ENCODE measurements around the gene RNF41. TPM values are rescaled to one million over a fixed set of nuclear protein-coding genes. Genes with fewer than 3 reads are reported as not detected.
A peak's percentile ranks its signal among the peaks of the same experiment; 100 is the strongest.

Gene RNF41
- total RNA-seq, 1 experiment from 2014 or later, result 57.4 TPM

DNA sequence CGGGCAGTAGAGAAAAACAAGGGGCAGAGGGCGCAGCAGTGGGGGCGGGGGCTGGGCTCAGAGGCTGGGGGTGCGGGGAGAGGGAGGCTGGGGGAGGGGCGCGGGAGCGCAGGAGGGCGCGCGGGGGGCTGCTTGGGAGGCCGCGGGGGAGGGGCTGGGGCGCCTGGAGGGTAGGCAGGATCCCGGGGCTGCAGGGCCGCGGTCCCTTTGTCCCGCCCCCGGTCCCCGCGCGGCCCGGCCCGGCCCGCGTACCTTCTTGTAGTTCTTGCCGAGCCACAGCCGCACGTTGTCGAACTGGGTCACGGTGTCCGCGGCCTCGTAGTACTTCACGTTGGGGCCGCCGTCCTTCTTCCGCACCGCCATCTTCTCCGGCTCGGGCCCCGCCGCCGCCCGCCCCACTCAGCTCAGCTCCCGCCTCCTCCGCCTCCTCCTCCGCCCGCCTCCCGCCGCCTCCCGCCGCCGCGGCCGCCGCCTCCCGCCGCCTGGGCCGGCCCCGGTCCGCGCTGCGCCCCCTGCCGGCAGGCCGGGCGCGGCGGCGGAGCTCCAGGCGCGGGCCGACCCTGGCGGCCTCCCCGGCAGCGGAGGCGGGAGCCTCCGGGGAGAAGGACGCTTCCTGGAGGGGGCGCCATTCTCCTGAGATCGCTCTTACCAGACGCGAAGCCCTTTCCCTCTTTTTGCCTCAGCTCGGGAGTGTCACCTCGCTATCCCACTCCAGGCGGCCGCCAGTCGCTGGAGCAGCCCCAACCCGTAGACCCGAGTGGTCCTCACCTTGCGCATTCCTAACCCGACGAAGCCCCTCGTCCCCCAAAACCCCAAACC lies 32.4 kb downstream of the RNF41 start, which contains the start of gene SMARCC2 (continued):
- TF ChIP-seq ZNF396 (CRISPR knock-in tag; IDR thresholded peaks at IDR 0.05; ENCODE audit: borderline replicate concordance) (no peak), MYBL2 (CRISPR knock-in tag; IDR thresholded peaks at IDR 0.05) (no peak), CREM (CRISPR knock-in tag; IDR thresholded peaks at IDR 0.05) (no peak), NFYB (CRISPR knock-in tag; conservative IDR thresholded peaks at IDR 0.05; ENCODE audit: low read depth) (no peak), NFE2L1 (CRISPR knock-in tag; IDR thresholded peaks at IDR 0.05) (no peak), STAT6 (CRISPR knock-in tag; conservative IDR thresholded peaks at IDR 0.05; ENCODE audit: low read depth) (no peak), HMGXB4 (CRISPR knock-in tag; IDR thresholded peaks at IDR 0.05) (peak; percentile 52; the same call in 1 of the 2 replicates), GRHL2 (CRISPR knock-in tag; IDR thresholded peaks at IDR 0.05; ENCODE audit: insufficient replicate concordance, severe bottlenecking) (no peak), CTCF (IDR thresholded peaks at IDR 0.05) (no peak; the same call in 1 of the 2 replicates), EMX1 (CRISPR knock-in tag; IDR thresholded peaks at IDR 0.05) (no peak), PRDM15 (CRISPR knock-in tag; IDR thresholded peaks at IDR 0.05) (no peak), FOXP1 (CRISPR knock-in tag; IDR thresholded peaks at IDR 0.05; ENCODE audit: borderline replicate concordance) (peak; percentile 35; the same call in 1 of the 2 replicates), MLX (CRISPR knock-in tag; IDR thresholded peaks at IDR 0.05) (no peak), USF2 (CRISPR knock-in tag; IDR thresholded peaks at IDR 0.05) (no peak), TEAD4 (CRISPR knock-in tag; IDR thresholded peaks at IDR 0.05) (no peak), ZBTB21 (CRISPR knock-in tag; IDR thresholded peaks at IDR 0.05; ENCODE audit: borderline replicate concordance) (no peak), PRRX2 (CRISPR knock-in tag; IDR thresholded peaks at IDR 0.05) (0 out of 2 replicates have a peak, but pooled peaks have one; percentile 34), ZNF263 (CRISPR knock-in tag; IDR thresholded peaks at IDR 0.05; ENCODE audit: low read depth) (no peak)
- TF ChIP-seq, protein P1, sequence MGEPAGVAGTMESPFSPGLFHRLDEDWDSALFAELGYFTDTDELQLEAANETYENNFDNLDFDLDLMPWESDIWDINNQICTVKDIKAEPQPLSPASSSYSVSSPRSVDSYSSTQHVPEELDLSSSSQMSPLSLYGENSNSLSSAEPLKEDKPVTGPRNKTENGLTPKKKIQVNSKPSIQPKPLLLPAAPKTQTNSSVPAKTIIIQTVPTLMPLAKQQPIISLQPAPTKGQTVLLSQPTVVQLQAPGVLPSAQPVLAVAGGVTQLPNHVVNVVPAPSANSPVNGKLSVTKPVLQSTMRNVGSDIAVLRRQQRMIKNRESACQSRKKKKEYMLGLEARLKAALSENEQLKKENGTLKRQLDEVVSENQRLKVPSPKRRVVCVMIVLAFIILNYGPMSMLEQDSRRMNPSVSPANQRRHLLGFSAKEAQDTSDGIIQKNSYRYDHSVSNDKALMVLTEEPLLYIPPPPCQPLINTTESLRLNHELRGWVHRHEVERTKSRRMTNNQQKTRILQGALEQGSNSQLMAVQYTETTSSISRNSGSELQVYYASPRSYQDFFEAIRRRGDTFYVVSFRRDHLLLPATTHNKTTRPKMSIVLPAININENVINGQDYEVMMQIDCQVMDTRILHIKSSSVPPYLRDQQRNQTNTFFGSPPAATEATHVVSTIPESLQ (CRISPR knock-in tag; IDR thresholded peaks at IDR 0.05), result no peak

Measured in WTC11 (cell line).